ENCODE results near the gene NUBPL.
"Not testable (repeated sequence)": the region's sequence is repeated elsewhere in the genome, so short reads cannot be mapped to it uniquely, and the experiment has no call there.

The NUBPL gene

GRCh38 chr14:31887929-31888580, 326.9 kb downstream of the NUBPL start:
- FAIRE-seq = no peak
- no peak for TF ChIP-seq PAX5 (IDR thresholded peaks at IDR 0.05; ENCODE audit: insufficient read depth, low read length, severe bottlenecking)
- TF ChIP-seq POLR2AphosphoS5 (IDR thresholded peaks at IDR 0.05; ENCODE audit: low read depth, low read length) = no peak
- TF ChIP-seq SPI1 (IDR thresholded peaks at IDR 0.05; ENCODE audit: low read depth, low read length) = no peak
- no peak for TF ChIP-seq POU2F2 (IDR thresholded peaks at IDR 0.05; ENCODE audit: low read depth, low read length)
- no peak for TF ChIP-seq TAF1 (IDR thresholded peaks at IDR 0.05; ENCODE audit: low read depth, low read length)
- TF ChIP-seq POLR2A (IDR thresholded peaks at IDR 0.05; ENCODE audit: low read depth, low read length) = no peak
- DNase-seq (ENCODE audit: insufficient read length, low spot score) = no peak

- TF ChIP-seq POU2F2 (IDR thresholded peaks at IDR 0.05; ENCODE audit: low read depth, low read length) (no peak), SPI1 (IDR thresholded peaks at IDR 0.05; ENCODE audit: low read depth, low read length) (no peak), TAF1 (IDR thresholded peaks at IDR 0.05; ENCODE audit: low read depth, low read length) (no peak), POLR2A (IDR thresholded peaks at IDR 0.05; ENCODE audit: low read depth, low read length) (no peak), POLR2AphosphoS5 (IDR thresholded peaks at IDR 0.05; ENCODE audit: low read depth, low read length) (no peak), PAX5 (IDR thresholded peaks at IDR 0.05; ENCODE audit: insufficient read depth, low read length, severe bottlenecking) (no peak)
- DNase-seq (ENCODE audit: insufficient read length, low spot score) (no peak), FAIRE-seq (no peak)
Observed at GRCh38 chr14:31889297-31889696, 328.1 kb downstream of the NUBPL start.

GRCh38 chr14:31890202-31890601, 329.0 kb downstream of the NUBPL start:
- FAIRE-seq; DNase-seq (ENCODE audit: insufficient read length, low spot score): not testable (repeated sequence)

GRCh38 chr14:31893221-31893757, 332.1 kb downstream of the NUBPL start:
- TF ChIP-seq SPI1 (IDR thresholded peaks at IDR 0.05; ENCODE audit: low read depth, low read length) = no peak
- no peak for TF ChIP-seq POLR2A (IDR thresholded peaks at IDR 0.05; ENCODE audit: low read depth, low read length)
- TF ChIP-seq POLR2AphosphoS5 (IDR thresholded peaks at IDR 0.05; ENCODE audit: low read depth, low read length) = no peak
- TF ChIP-seq PAX5 (IDR thresholded peaks at IDR 0.05; ENCODE audit: insufficient read depth, low read length, severe bottlenecking) = no peak
- no peak for TF ChIP-seq TAF1 (IDR thresholded peaks at IDR 0.05; ENCODE audit: low read depth, low read length)
- TF ChIP-seq POU2F2 (IDR thresholded peaks at IDR 0.05; ENCODE audit: low read depth, low read length) = no peak
- DNase-seq (ENCODE audit: insufficient read length, low spot score) (no peak), FAIRE-seq (no peak)

GRCh38 chr14:31894351-31894750, 333.1 kb downstream of the NUBPL start:
- FAIRE-seq (no peak), DNase-seq (ENCODE audit: insufficient read length, low spot score) (no peak)
- no peak for TF ChIP-seq PAX5 (IDR thresholded peaks at IDR 0.05; ENCODE audit: insufficient read depth, low read length, severe bottlenecking)
- TF ChIP-seq POLR2AphosphoS5 (IDR thresholded peaks at IDR 0.05; ENCODE audit: low read depth, low read length) = no peak
- TF ChIP-seq SPI1 (IDR thresholded peaks at IDR 0.05; ENCODE audit: low read depth, low read length) = no peak
- TF ChIP-seq TAF1 (IDR thresholded peaks at IDR 0.05; ENCODE audit: low read depth, low read length) = no peak
- TF ChIP-seq POU2F2 (IDR thresholded peaks at IDR 0.05; ENCODE audit: low read depth, low read length) = no peak
- TF ChIP-seq POLR2A (IDR thresholded peaks at IDR 0.05; ENCODE audit: low read depth, low read length) = no peak

- no peak for TF ChIP-seq PAX5 (IDR thresholded peaks at IDR 0.05; ENCODE audit: insufficient read depth, low read length, severe bottlenecking)
- no peak for TF ChIP-seq POLR2AphosphoS5 (IDR thresholded peaks at IDR 0.05; ENCODE audit: low read depth, low read length)
- TF ChIP-seq TAF1 (IDR thresholded peaks at IDR 0.05; ENCODE audit: low read depth, low read length) = no peak
- no peak for TF ChIP-seq SPI1 (IDR thresholded peaks at IDR 0.05; ENCODE audit: low read depth, low read length)
- no peak for TF ChIP-seq POU2F2 (IDR thresholded peaks at IDR 0.05; ENCODE audit: low read depth, low read length)
- TF ChIP-seq POLR2A (IDR thresholded peaks at IDR 0.05; ENCODE audit: low read depth, low read length) = no peak
- DNase-seq (ENCODE audit: insufficient read length, low spot score) = no peak
Observed at GRCh38 chr14:31895206-31895605, 334.0 kb downstream of the NUBPL start.

GRCh38 chr14:31895646-31896045, 334.4 kb downstream of the NUBPL start:
- FAIRE-seq = no peak
- no peak for TF ChIP-seq POU2F2 (IDR thresholded peaks at IDR 0.05; ENCODE audit: low read depth, low read length)
- no peak for TF ChIP-seq SPI1 (IDR thresholded peaks at IDR 0.05; ENCODE audit: low read depth, low read length)
- no peak for DNase-seq (ENCODE audit: insufficient read length, low spot score)

More at GRCh38 chr14:31895206-31895605, 334.0 kb downstream of the NUBPL start:
- no peak for FAIRE-seq

GRCh38 chr14:31897581-31898186, 336.5 kb downstream of the NUBPL start:
- no peak for FAIRE-seq
- TF ChIP-seq POLR2A (IDR thresholded peaks at IDR 0.05; ENCODE audit: low read depth, low read length) (no peak), POU2F2 (IDR thresholded peaks at IDR 0.05; ENCODE audit: low read depth, low read length) (no peak), POLR2AphosphoS5 (IDR thresholded peaks at IDR 0.05; ENCODE audit: low read depth, low read length) (no peak), SPI1 (IDR thresholded peaks at IDR 0.05; ENCODE audit: low read depth, low read length) (no peak), TAF1 (IDR thresholded peaks at IDR 0.05; ENCODE audit: low read depth, low read length) (no peak)

GRCh38 chr14:31898838-31899528, 337.8 kb downstream of the NUBPL start:
- TF ChIP-seq SPI1 (IDR thresholded peaks at IDR 0.05; ENCODE audit: low read depth, low read length) (peak; percentile 53; the same call in 1 of the 2 replicates), POLR2A (IDR thresholded peaks at IDR 0.05; ENCODE audit: low read depth, low read length) (no peak)
- FAIRE-seq = no peak
- DNase-seq (ENCODE audit: insufficient read length, low spot score) = no peak

More at GRCh38 chr14:31897581-31898186, 336.5 kb downstream of the NUBPL start:
- no peak for DNase-seq (ENCODE audit: insufficient read length, low spot score)

- no peak for FAIRE-seq
- TF ChIP-seq POLR2A (IDR thresholded peaks at IDR 0.05; ENCODE audit: low read depth, low read length) = no peak
- no peak for TF ChIP-seq PAX5 (IDR thresholded peaks at IDR 0.05; ENCODE audit: insufficient read depth, low read length, severe bottlenecking)
- no peak for TF ChIP-seq POU2F2 (IDR thresholded peaks at IDR 0.05; ENCODE audit: low read depth, low read length)
- TF ChIP-seq TAF1 (IDR thresholded peaks at IDR 0.05; ENCODE audit: low read depth, low read length) = no peak
- no peak for TF ChIP-seq POLR2AphosphoS5 (IDR thresholded peaks at IDR 0.05; ENCODE audit: low read depth, low read length)
- TF ChIP-seq SPI1 (IDR thresholded peaks at IDR 0.05; ENCODE audit: low read depth, low read length) = no peak
- DNase-seq (ENCODE audit: insufficient read length, low spot score) = no peak
Observed at GRCh38 chr14:31902002-31902401, 340.8 kb downstream of the NUBPL start.
